ENCODE data around the gene FADS3.

GRCh38 chr11:61919705-61920631 lies 28.6 kb upstream of the FADS3 start:
- TF ChIP-seq HOMEZ (CRISPR knock-in tag; IDR thresholded peaks at IDR 0.05; ENCODE audit: low read depth) (no peak), KDM5A (IDR thresholded peaks at IDR 0.05; ENCODE audit: borderline replicate concordance, low read length) (no peak), CTCF (CRISPR knock-in tag; IDR thresholded peaks at IDR 0.05) (no peak), ZNF296 (CRISPR knock-in tag; conservative IDR thresholded peaks at IDR 0.05) (no peak), KLF13 (CRISPR knock-in tag; IDR thresholded peaks at IDR 0.05) (no peak), YY1 (IDR thresholded peaks at IDR 0.05; ENCODE audit: insufficient read depth, insufficient replicate concordance, low read depth, low read length) (no peak)
